CD4-positive, CD25-positive, alpha-beta regulatory T cell (primary cell): Measurements from ENCODE around the gene ZNF205. TPM values are rescaled to one million over a fixed set of nuclear protein-coding genes. Genes with fewer than 3 reads are reported as not detected.

Experiments used
- ATAC-seq, 2 donors: fragments of 150-1000 bp; cut with Tn5 transposase; one replicate each; pipeline ENCODE4 v1.10.0; 2021; ENCODE audit warnings: low read depth in 2 of 2, moderate number of reproducible peaks in 2 of 2, moderate library complexity in 1 of 2
- DNase-seq, 3 donors: peaks; one replicate each; pipeline versions ENCODE4 v3.0.0 to v3.0.0-alpha.2; 2012 to 2022; ENCODE audit warnings: mixed read lengths in 1 of 3
- H3K27ac ChIP-seq: one replicate; pipeline ENCODE4 v1.7.0; 2013; ENCODE audit warnings: mild to moderate bottlenecking, low read length; ENCODE audit not compliant: insufficient read depth, poor library complexity, severe bottlenecking
- H3K27me3 ChIP-seq: one replicate; pipeline ENCODE4 v1.7.0; 2013; ENCODE audit warnings: low read length; ENCODE audit not compliant: control insufficient read depth, insufficient read depth
- H3K36me3 ChIP-seq: one replicate; pipeline ENCODE4 v1.7.0; 2013; ENCODE audit warnings: mild to moderate bottlenecking, low read length, moderate library complexity; ENCODE audit not compliant: control insufficient read depth, insufficient read depth
- H3K4me1 ChIP-seq: 2 replicates; pipeline ENCODE4 v1.7.0; 2013; ENCODE audit warnings: mild to moderate bottlenecking, low read length; ENCODE audit not compliant: insufficient read depth, control insufficient read depth, poor library complexity, severe bottlenecking
- H3K4me3 ChIP-seq: one replicate; pipeline ENCODE4 v1.7.0; 2013; ENCODE audit warnings: low read depth, mild to moderate bottlenecking, low read length, moderate library complexity
- H3K9me3 ChIP-seq, 2 experiments: 1 replicate in 1 of 2; 2 replicates in 1 of 2; pipeline ENCODE4 v1.7.0; 2013; ENCODE audit warnings: low read length in 2 of 2, mild to moderate bottlenecking in 1 of 2, moderate library complexity in 1 of 2; ENCODE audit not compliant: control insufficient read depth in 2 of 2
- H3K27ac Mint-ChIP-seq, 3 donors: one replicate each; pipeline ENCODE4 v1.8.0; 2020 to 2022; ENCODE audit warnings: mild to moderate bottlenecking in 3 of 3, mixed read lengths in 3 of 3, moderate library complexity in 2 of 3
- H3K27me3 Mint-ChIP-seq: one replicate; pipeline ENCODE4 v1.8.0; 2022; ENCODE audit warnings: mild to moderate bottlenecking, mixed read lengths
- H3K36me3 Mint-ChIP-seq: one replicate; pipeline ENCODE4 v1.8.0; 2020; ENCODE audit warnings: mixed read lengths
- H3K4me1 Mint-ChIP-seq, 4 donors: one replicate each; pipeline ENCODE4 v1.8.0; 2020 to 2022; ENCODE audit warnings: mixed read lengths in 4 of 4, mild to moderate bottlenecking in 1 of 4
- H3K4me3 Mint-ChIP-seq, 4 donors: one replicate each; pipeline ENCODE4 v1.8.0; 2020 to 2022; ENCODE audit warnings: mild to moderate bottlenecking in 4 of 4, mixed read lengths in 4 of 4, moderate library complexity in 3 of 4
- H3K9me3 Mint-ChIP-seq, 7 donors: one replicate each; pipeline ENCODE4 v1.8.0; 2020 to 2022; ENCODE audit warnings: mixed read lengths in 7 of 7, mild to moderate bottlenecking in 3 of 7, moderate library complexity in 2 of 7
- polyA plus RNA-seq, 4 donors: library from polyadenylated mRNA; unstranded; fragments of 300-500 nt; fragmentation: Illumina TruSeq; gene quantifications; one replicate each; pipeline ENCODE4 v1.2.3, GENCODE V29; 2021
- total RNA-seq: library from RNA; stranded (reverse); gene quantifications from one replicate; pipeline ENCODE4 v1.2.3, GENCODE V29; 2022

The ZNF205 gene
- total and polyA plus RNA-seq, 5 donors from 2014 or later, result not detected

- no peak overlapping the region for H3K27ac Mint-ChIP-seq
- H3K27me3 ChIP-seq, result no peaks in the 10 kb centered on the region
- H3K4me1 ChIP-seq, result peaks cover 33% of the 10 kb centered on the region
- H3K4me3 Mint-ChIP-seq, result no peak overlapping the region
- peaks cover 7 to 60% (median 24%) of the 10 kb centered on the region in 4 donors for H3K4me1 Mint-ChIP-seq
- H3K4me3 ChIP-seq, result no peak overlapping the region
- H3K27ac ChIP-seq, result no peak overlapping the region
- no peaks in the 10 kb centered on the region for H3K27me3 Mint-ChIP-seq
- no peak for ATAC-seq
- no peaks in the 10 kb centered on the region for H3K36me3 ChIP-seq
- no peaks in the 10 kb centered on the region for H3K9me3 Mint-ChIP-seq
- H3K36me3 Mint-ChIP-seq, result no peaks in the 10 kb centered on the region
- no peaks in the 10 kb centered on the region for H3K9me3 ChIP-seq
- DNase-seq, result no peak
Measured at GRCh38 chr16:3089717-3090592, 22.4 kb upstream of the ZNF205 start.

- peaks cover 11 to 60% (median 28%) of the 10 kb centered on the region in 4 donors for H3K4me1 Mint-ChIP-seq
- ATAC-seq, result no peak
Measured at GRCh38 chr16:3091551-3091950, 20.8 kb upstream of the ZNF205 start.

GRCh38 chr16:3092501-3092941, 19.9 kb upstream of the ZNF205 start:
- no peak overlapping the region for H3K4me3 ChIP-seq
- no peak for DNase-seq
- Mint-ChIP-seq H3K4me3 (no peak overlapping the region), H3K27ac (no peak overlapping the region), H3K4me1 (peaks cover 11 to 57% (median 27%) of the 10 kb centered on the region in 4 donors), H3K27me3 (no peaks in the 10 kb centered on the region), H3K36me3 (no peaks in the 10 kb centered on the region), H3K9me3 (no peaks in the 10 kb centered on the region)
- no peaks in the 10 kb centered on the region for H3K27me3 ChIP-seq
- peaks cover 33% of the 10 kb centered on the region for H3K4me1 ChIP-seq
- no peak overlapping the region for H3K27ac ChIP-seq
- H3K9me3 ChIP-seq, result no peaks in the 10 kb centered on the region
- no peaks in the 10 kb centered on the region for H3K36me3 ChIP-seq
- ATAC-seq, result no peak

More at GRCh38 chr16:3091551-3091950, 20.8 kb upstream of the ZNF205 start:
- H3K27me3 Mint-ChIP-seq, result no peaks in the 10 kb centered on the region
- H3K27ac Mint-ChIP-seq, result peak overlapping the region in 2 of 3 donors; percentile 9 to 44
- no peak overlapping the region for H3K4me3 ChIP-seq
- no peaks in the 10 kb centered on the region for H3K27me3 ChIP-seq
- no peaks in the 10 kb centered on the region for H3K36me3 Mint-ChIP-seq
- peaks cover 42% of the 10 kb centered on the region for H3K4me1 ChIP-seq
- no peaks in the 10 kb centered on the region for H3K9me3 ChIP-seq
- no peaks in the 10 kb centered on the region for H3K9me3 Mint-ChIP-seq
- H3K4me3 Mint-ChIP-seq, result peak overlapping the region in 1 of 4 donors; percentile 15
- H3K36me3 ChIP-seq, result no peaks in the 10 kb centered on the region
- no peak for DNase-seq
- H3K27ac ChIP-seq, result no peak overlapping the region

- Histone ChIP-seq H3K9me3 (no peaks in the 10 kb centered on the region), H3K36me3 (no peaks in the 10 kb centered on the region), H3K27ac (no peak overlapping the region), H3K4me1 (peaks cover 27% of the 10 kb centered on the region), H3K4me3 (no peak overlapping the region), H3K27me3 (no peaks in the 10 kb centered on the region)
- peak; percentile 34 to 45 for ATAC-seq
- Mint-ChIP-seq H3K36me3 (no peaks in the 10 kb centered on the region), H3K4me1 (peaks cover 11 to 57% (median 21%) of the 10 kb centered on the region in 4 donors), H3K9me3 (no peaks in the 10 kb centered on the region), H3K27me3 (no peaks in the 10 kb centered on the region), H3K4me3 (peak overlapping the region; percentile 12 to 57 (median 34)), H3K27ac (peak overlapping the region; percentile 60 to 91 (median 86))
- DNase-seq, result peak; percentile 30 to 82 (median 58)
Measured at GRCh38 chr16:3094289-3095027, 17.9 kb upstream of the ZNF205 start.

GRCh38 chr16:3095869-3096268, 16.5 kb upstream of the ZNF205 start:
- peak overlapping the region; percentile 52 to 79 (median 77) for H3K27ac Mint-ChIP-seq
- no peaks in the 10 kb centered on the region for H3K9me3 ChIP-seq
- H3K27me3 ChIP-seq, result no peaks in the 10 kb centered on the region
- peak overlapping the region; percentile 34 for H3K27ac ChIP-seq
- peaks cover 41% of the 10 kb centered on the region for H3K4me1 ChIP-seq
- DNase-seq, result peak; percentile 49 to 83 (median 59)
- H3K36me3 Mint-ChIP-seq, result no peaks in the 10 kb centered on the region
- ATAC-seq, result peak; percentile 47 to 54
- H3K9me3 Mint-ChIP-seq, result no peaks in the 10 kb centered on the region
- no peak overlapping the region for H3K4me3 ChIP-seq
- H3K4me3 Mint-ChIP-seq, result peak overlapping the region in 3 of 4 donors; percentile 51 to 74 (median 60)
- H3K36me3 ChIP-seq, result no peaks in the 10 kb centered on the region
- peaks cover 11 to 66% (median 26%) of the 10 kb centered on the region in 4 donors for H3K4me1 Mint-ChIP-seq
- no peaks in the 10 kb centered on the region for H3K27me3 Mint-ChIP-seq

GRCh38 chr16:3096362-3096761, 16.0 kb upstream of the ZNF205 start:
- no peak for DNase-seq
- Mint-ChIP-seq H3K4me1 (peaks cover 11 to 66% (median 28%) of the 10 kb centered on the region in 4 donors), H3K4me3 (peak overlapping the region in 1 of 4 donors; percentile 74), H3K36me3 (no peaks in the 10 kb centered on the region), H3K27me3 (no peaks in the 10 kb centered on the region), H3K9me3 (no peaks in the 10 kb centered on the region), H3K27ac (peak overlapping the region in 2 of 3 donors; percentile 52 to 79)
- H3K27ac ChIP-seq, result peak overlapping the region; percentile 34
- no peaks in the 10 kb centered on the region for H3K27me3 ChIP-seq
- ATAC-seq, result no peak
- H3K36me3 ChIP-seq, result no peaks in the 10 kb centered on the region
- H3K9me3 ChIP-seq, result no peaks in the 10 kb centered on the region
- no peak overlapping the region for H3K4me3 ChIP-seq
- H3K4me1 ChIP-seq, result peaks cover 43% of the 10 kb centered on the region

GRCh38 chr16:3097266-3097665, 15.1 kb upstream of the ZNF205 start:
- Mint-ChIP-seq H3K4me3 (no peak overlapping the region), H3K27me3 (no peaks in the 10 kb centered on the region), H3K4me1 (peaks cover 15 to 69% (median 36%) of the 10 kb centered on the region in 4 donors), H3K36me3 (no peaks in the 10 kb centered on the region), H3K27ac (peak overlapping the region; percentile 47 to 78 (median 56)), H3K9me3 (no peaks in the 10 kb centered on the region)
- Histone ChIP-seq H3K4me3 (no peak overlapping the region), H3K27me3 (no peaks in the 10 kb centered on the region), H3K27ac (no peak overlapping the region), H3K4me1 (peaks cover 51% of the 10 kb centered on the region), H3K36me3 (no peaks in the 10 kb centered on the region), H3K9me3 (no peaks in the 10 kb centered on the region)
- ATAC-seq (no peak), DNase-seq (no peak)
